ENCODE measurements around the gene LPAR5. TPM values are rescaled to one million over a fixed set of nuclear protein-coding genes. Genes with fewer than 3 reads are reported as not detected.
A peak's percentile ranks its signal among the peaks of the same experiment; 100 is the strongest.

Gene LPAR5
- total RNA-seq, 1 donor from 2014 or later, result 0.21 TPM

GRCh38 chr12:6618483-6619225, 17.1 kb downstream of the LPAR5 start:
- Histone ChIP-seq H3K27ac (no peak overlapping the region), H3K27me3 (peaks cover 5% of the 10 kb centered on the region), H3K36me3 (no peaks in the 10 kb centered on the region), H3K9me3 (no peaks in the 10 kb centered on the region), H3K4me1 (peaks cover 5 to 8% of the 10 kb centered on the region in 2 donors), H3K4me3 (no peak overlapping the region)
- intact Hi-C loops (cut with DNase I), result no loop called here
- no peak for DNase-seq (ENCODE audit: low spot score in 2 of 2)
- TF ChIP-seq CTCF (IDR thresholded peaks at IDR 0.05), result no peak

- Histone ChIP-seq H3K4me1 (peaks cover 17 to 22% of the 10 kb centered on the region in 2 donors), H3K27ac (peak overlapping the region; percentile 28 to 37), H3K9me3 (no peaks in the 10 kb centered on the region), H3K27me3 (no peaks in the 10 kb centered on the region), H3K4me3 (no peak overlapping the region), H3K36me3 (no peaks in the 10 kb centered on the region)
- no peak for DNase-seq (ENCODE audit: low spot score in 2 of 2)
- no peak for TF ChIP-seq CTCF (IDR thresholded peaks at IDR 0.05)
- intact Hi-C loops (cut with DNase I), result loop anchor here (2.0 kb wide), 2 partner anchors 29 to 163 kb away; no protein-coding TSS in a partner anchor
Observed at GRCh38 chr12:6615802-6616201, 20.0 kb downstream of the LPAR5 start.

- Histone ChIP-seq H3K36me3 (no peaks in the 10 kb centered on the region), H3K27ac (peak overlapping the region; percentile 94 to 97), H3K4me3 (no peak overlapping the region), H3K4me1 (peaks cover 17 to 22% of the 10 kb centered on the region in 2 donors), H3K9me3 (no peaks in the 10 kb centered on the region), H3K27me3 (no peaks in the 10 kb centered on the region)
- intact Hi-C loops (cut with DNase I), result loop anchor here (1.0 kb wide), 1 partner anchor 49 kb away; the partner anchor contains the start of gene ING4
- peak in 1 of 3 experiments; percentile 2 for TF ChIP-seq CTCF (IDR thresholded peaks at IDR 0.05)
- no peak for DNase-seq (ENCODE audit: low spot score in 2 of 2)
Observed at GRCh38 chr12:6614513-6615172, 21.1 kb downstream of the LPAR5 start.

GRCh38 chr12:6613776-6614512, 21.8 kb downstream of the LPAR5 start:
- intact Hi-C loops (cut with DNase I), result loop anchor here (1.0 kb wide), 2 partner anchors 49 to 75 kb away; partner anchors contain the start of genes ING4 and ZNF384
- Histone ChIP-seq H3K4me3 (peak overlapping the region in 1 of 2 donors; percentile 35), H3K4me1 (peaks cover 17 to 22% of the 10 kb centered on the region in 2 donors), H3K27me3 (no peaks in the 10 kb centered on the region), H3K27ac (peak overlapping the region; percentile 94 to 97), H3K9me3 (no peaks in the 10 kb centered on the region), H3K36me3 (no peaks in the 10 kb centered on the region)
- DNase-seq (ENCODE audit: low spot score in 2 of 2), result peak; percentile 85 to 96
- peak in 1 of 3 experiments; percentile 3 for TF ChIP-seq CTCF (IDR thresholded peaks at IDR 0.05)

- Histone ChIP-seq H3K27ac (peak overlapping the region; percentile 94 to 97), H3K4me3 (peak overlapping the region; percentile 34 to 47), H3K9me3 (no peaks in the 10 kb centered on the region), H3K27me3 (no peaks in the 10 kb centered on the region), H3K4me1 (peaks cover 17 to 22% of the 10 kb centered on the region in 2 donors), H3K36me3 (no peaks in the 10 kb centered on the region)
- intact Hi-C loops (cut with DNase I), result loop anchor here (1.0 kb wide), 1 partner anchor 76 kb away; the partner anchor contains the start of gene ZNF384
- peak; percentile 64 to 91 for DNase-seq (ENCODE audit: low spot score in 2 of 2)
- TF ChIP-seq CTCF (IDR thresholded peaks at IDR 0.05), result peak in 1 of 3 experiments; percentile 3
Observed at GRCh38 chr12:6613015-6613775, 22.6 kb downstream of the LPAR5 start.

All from ascending aorta (tissue), 2 donors.